ENCODE measurements around the gene BRSK2. TPM values are rescaled to one million over a fixed set of nuclear protein-coding genes. Genes with fewer than 3 reads are reported as not detected.

The BRSK2 gene
- total and polyA plus RNA-seq, 4 donors, result 0.35 to 0.56 (median 0.52) TPM

DNA sequence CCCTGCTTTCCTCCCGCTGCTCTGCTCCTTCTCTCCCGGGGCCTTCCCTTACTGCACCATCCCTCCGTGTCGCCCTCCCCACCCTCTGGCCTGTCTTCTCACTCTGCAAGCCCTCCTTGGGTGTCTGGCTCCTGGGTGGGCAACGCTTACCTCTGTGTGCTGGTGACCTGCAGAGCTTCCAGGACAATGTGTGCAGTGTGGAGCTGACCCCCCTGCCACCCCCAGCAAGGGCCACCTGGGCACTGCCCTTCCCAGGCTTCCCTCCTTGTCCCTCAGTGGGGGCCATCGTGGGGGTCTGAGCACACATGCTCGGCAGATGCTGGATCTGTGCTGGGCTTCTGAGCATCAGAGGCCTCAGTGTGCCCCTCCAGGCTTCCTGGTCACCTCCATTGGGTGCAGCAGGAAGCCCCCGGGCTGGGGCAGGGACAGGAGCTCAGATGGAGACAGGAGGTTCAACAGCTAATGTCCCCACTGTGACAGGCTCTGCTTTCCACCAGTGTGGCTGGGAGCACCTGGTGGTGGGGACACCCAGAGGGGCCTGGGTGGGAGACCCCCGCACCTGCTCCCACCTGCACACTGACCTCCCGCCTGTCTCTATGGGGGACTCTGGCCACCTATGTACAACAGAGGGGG is 7.8 kb upstream of the BRSK2 start:
- H3K9ac ChIP-seq (ENCODE audit: insufficient read depth in 1 of 2, low read length in 2 of 2), result no peak overlapping the region
- H3K9me3 ChIP-seq (ENCODE audit: control insufficient read depth in 4 of 4, insufficient read depth in 3 of 4, low read length in 3 of 4), result peaks cover 0 to 2% (median 0%) of the 10 kb centered on the region in 4 donors
- peaks cover 0 to 4% (median 0%) of the 10 kb centered on the region in 3 donors for H3K27me3 ChIP-seq (ENCODE audit: control insufficient read depth in 3 of 3, insufficient read depth in 3 of 3, low read length in 2 of 3)
- DNase-seq, result no peak
- H3K36me3 ChIP-seq (ENCODE audit: control insufficient read depth in 4 of 4, insufficient read depth in 4 of 4, low read length in 4 of 4), result no peaks in the 10 kb centered on the region
- no peak overlapping the region for H3K4me3 ChIP-seq
- H3K4me1 ChIP-seq (ENCODE audit: control insufficient read depth in 5 of 5, insufficient read depth in 5 of 5, low read length in 5 of 5), result peaks cover 0 to 2% (median 0%) of the 10 kb centered on the region in 5 donors
- 72 to 79% methylated on average over 10 of the region's 10 CpGs for WGBS, 2 donors
- no peak overlapping the region for H3K27ac ChIP-seq (ENCODE audit: low read depth in 1 of 2, low read length in 1 of 2)
- no peak for ATAC-seq (ENCODE audit: insufficient read depth, low FRiP score)
- TF ChIP-seq, protein P1, sequence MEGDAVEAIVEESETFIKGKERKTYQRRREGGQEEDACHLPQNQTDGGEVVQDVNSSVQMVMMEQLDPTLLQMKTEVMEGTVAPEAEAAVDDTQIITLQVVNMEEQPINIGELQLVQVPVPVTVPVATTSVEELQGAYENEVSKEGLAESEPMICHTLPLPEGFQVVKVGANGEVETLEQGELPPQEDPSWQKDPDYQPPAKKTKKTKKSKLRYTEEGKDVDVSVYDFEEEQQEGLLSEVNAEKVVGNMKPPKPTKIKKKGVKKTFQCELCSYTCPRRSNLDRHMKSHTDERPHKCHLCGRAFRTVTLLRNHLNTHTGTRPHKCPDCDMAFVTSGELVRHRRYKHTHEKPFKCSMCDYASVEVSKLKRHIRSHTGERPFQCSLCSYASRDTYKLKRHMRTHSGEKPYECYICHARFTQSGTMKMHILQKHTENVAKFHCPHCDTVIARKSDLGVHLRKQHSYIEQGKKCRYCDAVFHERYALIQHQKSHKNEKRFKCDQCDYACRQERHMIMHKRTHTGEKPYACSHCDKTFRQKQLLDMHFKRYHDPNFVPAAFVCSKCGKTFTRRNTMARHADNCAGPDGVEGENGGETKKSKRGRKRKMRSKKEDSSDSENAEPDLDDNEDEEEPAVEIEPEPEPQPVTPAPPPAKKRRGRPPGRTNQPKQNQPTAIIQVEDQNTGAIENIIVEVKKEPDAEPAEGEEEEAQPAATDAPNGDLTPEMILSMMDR (IDR thresholded peaks at IDR 0.05; ENCODE audit: control extremely low read depth, extremely low read depth), result no peak

DNA sequence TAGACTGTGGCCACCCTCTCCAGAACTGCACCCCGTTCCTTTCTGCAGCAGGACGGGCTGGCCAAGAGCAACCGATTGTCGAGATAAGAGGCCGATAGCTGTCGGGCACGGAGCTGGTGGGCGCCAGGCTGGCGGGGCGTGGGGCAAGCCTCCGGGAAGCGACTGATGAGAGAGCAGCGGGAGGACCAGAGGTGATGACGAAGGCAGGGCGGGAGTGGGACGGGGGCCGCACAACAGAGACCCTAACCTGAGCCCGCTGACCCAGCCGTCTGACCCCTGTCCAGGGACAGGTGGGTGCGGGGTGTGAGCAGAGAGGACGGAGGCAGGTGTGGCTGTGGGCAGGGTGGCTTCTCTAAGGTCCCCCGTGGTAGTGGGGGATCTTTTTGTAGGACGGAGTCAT is 7.3 kb upstream of the BRSK2 start:
- no peak overlapping the region for H3K9ac ChIP-seq (ENCODE audit: insufficient read depth in 1 of 2, low read length in 2 of 2)
- 49 to 57% methylated on average over 23 of the region's 23 CpGs for WGBS, 2 donors
- H3K4me3 ChIP-seq, result no peak overlapping the region
- no peaks in the 10 kb centered on the region for H3K36me3 ChIP-seq (ENCODE audit: control insufficient read depth in 4 of 4, insufficient read depth in 4 of 4, low read length in 4 of 4)
- peaks cover 0 to 2% (median 0%) of the 10 kb centered on the region in 5 donors for H3K4me1 ChIP-seq (ENCODE audit: control insufficient read depth in 5 of 5, insufficient read depth in 5 of 5, low read length in 5 of 5)
- H3K9me3 ChIP-seq (ENCODE audit: control insufficient read depth in 4 of 4, insufficient read depth in 3 of 4, low read length in 3 of 4), result peaks cover 0 to 2% (median 0%) of the 10 kb centered on the region in 4 donors
- TF ChIP-seq, protein P1 (IDR thresholded peaks at IDR 0.05; ENCODE audit: control extremely low read depth, extremely low read depth), result no peak
- no peak overlapping the region for H3K27ac ChIP-seq (ENCODE audit: low read depth in 1 of 2, low read length in 1 of 2)
- peaks cover 0 to 6% (median 0%) of the 10 kb centered on the region in 3 donors for H3K27me3 ChIP-seq (ENCODE audit: control insufficient read depth in 3 of 3, insufficient read depth in 3 of 3, low read length in 2 of 3)
- ATAC-seq (ENCODE audit: insufficient read depth, low FRiP score), result no peak
- no peak for DNase-seq

DNA sequence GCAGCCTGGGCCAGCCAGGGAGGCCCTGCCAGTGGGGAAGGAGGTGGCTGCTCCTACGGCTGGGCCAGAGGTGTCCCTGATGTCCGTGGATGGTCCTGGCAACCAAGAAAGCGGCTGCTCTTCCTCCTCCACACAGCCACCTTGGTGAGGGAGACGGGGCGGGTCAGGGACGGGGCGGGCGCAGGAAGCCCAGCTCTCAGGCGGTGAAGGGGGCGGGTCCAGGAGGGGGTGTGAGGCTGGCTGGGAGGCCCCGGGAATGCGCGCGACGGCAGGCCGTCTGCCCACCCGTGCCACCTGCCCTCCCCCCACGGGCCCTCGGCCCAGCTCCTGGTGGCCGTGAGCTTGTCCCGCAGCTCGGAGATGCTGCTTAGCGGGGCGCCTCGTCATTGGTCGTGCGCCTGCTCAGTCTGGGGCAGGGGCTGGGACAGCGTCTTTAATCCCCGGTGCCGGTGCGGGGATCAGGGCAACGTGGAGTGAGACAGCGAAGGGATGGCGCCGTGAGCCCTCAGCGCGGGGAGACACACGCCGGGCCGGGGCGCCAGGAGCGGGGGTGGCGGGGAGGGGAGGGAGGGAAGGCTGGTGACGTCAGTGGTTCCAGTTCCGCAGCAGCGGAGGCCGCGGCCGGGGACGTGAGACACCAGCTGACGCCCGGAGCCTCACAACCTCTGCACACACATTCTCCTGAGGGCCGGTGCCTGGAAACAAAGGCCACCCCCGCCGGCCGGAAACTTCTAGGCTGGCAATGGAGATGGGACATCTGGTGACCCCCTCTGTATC is 6.7 kb upstream of the BRSK2 start:
- H3K36me3 ChIP-seq (ENCODE audit: control insufficient read depth in 4 of 4, insufficient read depth in 4 of 4, low read length in 4 of 4), result no peaks in the 10 kb centered on the region
- peaks cover 0 to 2% (median 0%) of the 10 kb centered on the region in 5 donors for H3K4me1 ChIP-seq (ENCODE audit: control insufficient read depth in 5 of 5, insufficient read depth in 5 of 5, low read length in 5 of 5)
- peaks cover 0 to 9% (median 0%) of the 10 kb centered on the region in 3 donors for H3K27me3 ChIP-seq (ENCODE audit: control insufficient read depth in 3 of 3, insufficient read depth in 3 of 3, low read length in 2 of 3)
- ATAC-seq (ENCODE audit: insufficient read depth, low FRiP score), result peak; percentile 81
- TF ChIP-seq, protein P1 (IDR thresholded peaks at IDR 0.05; ENCODE audit: control extremely low read depth, extremely low read depth), result no peak
- peak; percentile 65 to 77 (median 73) for DNase-seq
- peaks cover 0 to 2% (median 0%) of the 10 kb centered on the region in 4 donors for H3K9me3 ChIP-seq (ENCODE audit: control insufficient read depth in 4 of 4, insufficient read depth in 3 of 4, low read length in 3 of 4)
- H3K27ac ChIP-seq (ENCODE audit: low read depth in 1 of 2, low read length in 1 of 2), result peak overlapping the region in 1 of 2 donors; percentile 45
- peak overlapping the region; percentile 9 for H3K4me3 ChIP-seq
- no peak overlapping the region for H3K9ac ChIP-seq (ENCODE audit: insufficient read depth in 1 of 2, low read length in 2 of 2)
- 1% methylated on average over 55 to 56 of the region's 56 CpGs for WGBS, 2 donors

Measured in lung (tissue), 12 donors.